ENCODE measurements around the gene CACNA2D3. TPM values are rescaled to one million over a fixed set of nuclear protein-coding genes. Genes with fewer than 3 reads are reported as not detected.

The CACNA2D3 gene
- total RNA-seq, 1 donor from 2014 or later = 21.2 TPM

DNA sequence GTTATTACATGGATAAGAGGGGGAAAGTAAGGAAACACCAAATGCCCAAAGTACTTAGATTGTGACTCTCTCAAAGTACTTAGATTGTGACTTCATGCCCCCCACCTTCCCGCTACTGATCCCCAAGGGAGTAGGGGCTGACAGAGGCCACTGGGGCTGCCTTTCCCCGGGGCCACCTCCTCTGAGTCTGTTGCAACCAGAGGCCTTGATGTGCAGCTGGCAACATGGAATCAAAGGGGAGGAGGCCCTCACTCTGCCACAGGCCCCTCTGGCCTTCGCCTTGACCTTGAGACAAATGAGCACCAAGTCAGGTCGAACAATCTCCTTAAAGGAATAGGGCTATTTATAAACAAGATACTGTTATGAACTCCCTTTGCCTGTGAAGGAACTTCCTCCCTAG is 743.0 kb downstream of the CACNA2D3 start:
- H3K4me1 ChIP-seq = peaks cover 14% of the 10 kb centered on the region
- H3K27me3 ChIP-seq (ENCODE audit: low read depth) = no peaks in the 10 kb centered on the region
- no peak for DNase-seq
- no peaks in the 10 kb centered on the region for H3K36me3 ChIP-seq
- no peak overlapping the region for H3K27ac ChIP-seq (replicated peaks)
- no peak overlapping the region for H3K4me3 ChIP-seq
- intact Hi-C loops (cut with micrococcal nuclease) = no loop called here
- no peaks in the 10 kb centered on the region for H3K9me3 ChIP-seq (replicated peaks)
- TF ChIP-seq, protein P1, sequence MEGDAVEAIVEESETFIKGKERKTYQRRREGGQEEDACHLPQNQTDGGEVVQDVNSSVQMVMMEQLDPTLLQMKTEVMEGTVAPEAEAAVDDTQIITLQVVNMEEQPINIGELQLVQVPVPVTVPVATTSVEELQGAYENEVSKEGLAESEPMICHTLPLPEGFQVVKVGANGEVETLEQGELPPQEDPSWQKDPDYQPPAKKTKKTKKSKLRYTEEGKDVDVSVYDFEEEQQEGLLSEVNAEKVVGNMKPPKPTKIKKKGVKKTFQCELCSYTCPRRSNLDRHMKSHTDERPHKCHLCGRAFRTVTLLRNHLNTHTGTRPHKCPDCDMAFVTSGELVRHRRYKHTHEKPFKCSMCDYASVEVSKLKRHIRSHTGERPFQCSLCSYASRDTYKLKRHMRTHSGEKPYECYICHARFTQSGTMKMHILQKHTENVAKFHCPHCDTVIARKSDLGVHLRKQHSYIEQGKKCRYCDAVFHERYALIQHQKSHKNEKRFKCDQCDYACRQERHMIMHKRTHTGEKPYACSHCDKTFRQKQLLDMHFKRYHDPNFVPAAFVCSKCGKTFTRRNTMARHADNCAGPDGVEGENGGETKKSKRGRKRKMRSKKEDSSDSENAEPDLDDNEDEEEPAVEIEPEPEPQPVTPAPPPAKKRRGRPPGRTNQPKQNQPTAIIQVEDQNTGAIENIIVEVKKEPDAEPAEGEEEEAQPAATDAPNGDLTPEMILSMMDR (IDR thresholded peaks at IDR 0.05; ENCODE audit: borderline replicate concordance) = no peak

DNA sequence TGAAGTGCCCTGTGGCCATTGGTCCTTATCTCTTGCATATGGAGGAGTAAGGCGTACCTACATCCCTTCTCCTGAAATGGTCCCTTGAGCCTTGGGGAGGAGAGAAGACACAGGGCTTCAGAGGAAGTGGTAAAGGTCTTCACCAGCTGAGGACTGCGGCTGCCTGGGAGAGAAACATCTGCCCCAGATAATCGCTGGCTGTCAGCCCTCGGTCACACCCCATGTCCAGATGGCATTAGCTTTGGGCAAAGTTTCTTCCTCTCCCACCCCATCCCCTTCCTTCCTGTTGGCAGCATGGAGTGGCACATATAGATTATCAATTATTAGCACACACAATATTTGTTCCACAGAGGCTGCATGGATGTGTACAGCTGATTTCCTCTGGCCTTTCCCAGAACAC is 743.9 kb downstream of the CACNA2D3 start:
- H3K4me3 ChIP-seq = no peak overlapping the region
- no peak overlapping the region for H3K27ac ChIP-seq (replicated peaks)
- no peaks in the 10 kb centered on the region for H3K36me3 ChIP-seq
- no peaks in the 10 kb centered on the region for H3K27me3 ChIP-seq (ENCODE audit: low read depth)
- TF ChIP-seq, protein P1 (IDR thresholded peaks at IDR 0.05; ENCODE audit: borderline replicate concordance) = no peak
- H3K9me3 ChIP-seq (replicated peaks) = no peaks in the 10 kb centered on the region
- intact Hi-C loops (cut with micrococcal nuclease) = no loop called here
- no peak for DNase-seq
- peaks cover 5% of the 10 kb centered on the region for H3K4me1 ChIP-seq

DNA sequence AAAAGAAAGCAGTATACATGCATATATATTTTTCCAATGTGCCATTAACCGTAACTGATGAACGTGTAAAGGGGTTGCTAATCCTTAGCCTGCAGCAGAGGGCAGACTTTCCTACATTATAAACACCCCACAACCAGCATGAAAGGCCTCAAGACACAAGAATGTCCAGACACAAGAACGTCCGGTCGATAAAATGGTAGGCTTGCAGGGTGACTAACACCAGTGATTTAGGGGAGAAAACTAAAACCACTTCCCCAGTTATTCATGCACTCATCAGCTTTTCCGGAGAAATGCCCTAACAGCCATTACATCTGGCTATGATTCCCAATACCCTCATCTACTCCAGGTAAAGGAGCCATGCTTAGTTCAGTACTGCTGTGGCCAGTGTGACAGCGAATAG is 748.1 kb downstream of the CACNA2D3 start:
- TF ChIP-seq, protein P1 (IDR thresholded peaks at IDR 0.05; ENCODE audit: borderline replicate concordance) = peak; percentile 60
- no peaks in the 10 kb centered on the region for H3K4me1 ChIP-seq
- intact Hi-C loops (cut with micrococcal nuclease) = no loop called here
- H3K4me3 ChIP-seq = no peak overlapping the region
- no peak overlapping the region for H3K27ac ChIP-seq (replicated peaks)
- peaks cover 3% of the 10 kb centered on the region for H3K36me3 ChIP-seq
- no peaks in the 10 kb centered on the region for H3K9me3 ChIP-seq (replicated peaks)
- DNase-seq = no peak
- no peaks in the 10 kb centered on the region for H3K27me3 ChIP-seq (ENCODE audit: low read depth)

DNA sequence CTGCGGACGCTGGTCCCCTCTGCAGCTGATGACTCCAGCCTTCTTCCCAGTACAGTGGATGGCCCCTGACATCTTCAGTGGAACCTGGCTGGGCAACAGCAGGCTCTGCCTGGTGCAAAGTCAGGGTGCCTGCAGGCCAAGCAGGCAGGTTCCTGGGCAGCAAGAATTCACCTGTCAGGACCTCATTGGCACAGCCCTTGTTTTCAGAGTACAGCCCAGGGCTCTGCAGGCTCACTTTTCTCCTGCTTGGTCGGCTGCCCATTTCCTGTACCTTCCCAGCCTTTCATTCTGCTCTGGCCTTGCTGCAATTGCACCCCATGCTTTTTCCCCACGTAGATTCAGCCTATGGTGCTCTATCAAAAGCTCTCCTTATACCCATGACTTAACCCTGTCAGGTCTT is 749.5 kb downstream of the CACNA2D3 start:
- DNase-seq = no peak
- TF ChIP-seq, protein P1 (IDR thresholded peaks at IDR 0.05; ENCODE audit: borderline replicate concordance) = no peak
- no peaks in the 10 kb centered on the region for H3K4me1 ChIP-seq
- no peak overlapping the region for H3K27ac ChIP-seq (replicated peaks)
- peaks cover 3% of the 10 kb centered on the region for H3K36me3 ChIP-seq
- H3K27me3 ChIP-seq (ENCODE audit: low read depth) = no peaks in the 10 kb centered on the region
- no peak overlapping the region for H3K4me3 ChIP-seq
- intact Hi-C loops (cut with micrococcal nuclease) = no loop called here
- H3K9me3 ChIP-seq (replicated peaks) = no peaks in the 10 kb centered on the region

DNA sequence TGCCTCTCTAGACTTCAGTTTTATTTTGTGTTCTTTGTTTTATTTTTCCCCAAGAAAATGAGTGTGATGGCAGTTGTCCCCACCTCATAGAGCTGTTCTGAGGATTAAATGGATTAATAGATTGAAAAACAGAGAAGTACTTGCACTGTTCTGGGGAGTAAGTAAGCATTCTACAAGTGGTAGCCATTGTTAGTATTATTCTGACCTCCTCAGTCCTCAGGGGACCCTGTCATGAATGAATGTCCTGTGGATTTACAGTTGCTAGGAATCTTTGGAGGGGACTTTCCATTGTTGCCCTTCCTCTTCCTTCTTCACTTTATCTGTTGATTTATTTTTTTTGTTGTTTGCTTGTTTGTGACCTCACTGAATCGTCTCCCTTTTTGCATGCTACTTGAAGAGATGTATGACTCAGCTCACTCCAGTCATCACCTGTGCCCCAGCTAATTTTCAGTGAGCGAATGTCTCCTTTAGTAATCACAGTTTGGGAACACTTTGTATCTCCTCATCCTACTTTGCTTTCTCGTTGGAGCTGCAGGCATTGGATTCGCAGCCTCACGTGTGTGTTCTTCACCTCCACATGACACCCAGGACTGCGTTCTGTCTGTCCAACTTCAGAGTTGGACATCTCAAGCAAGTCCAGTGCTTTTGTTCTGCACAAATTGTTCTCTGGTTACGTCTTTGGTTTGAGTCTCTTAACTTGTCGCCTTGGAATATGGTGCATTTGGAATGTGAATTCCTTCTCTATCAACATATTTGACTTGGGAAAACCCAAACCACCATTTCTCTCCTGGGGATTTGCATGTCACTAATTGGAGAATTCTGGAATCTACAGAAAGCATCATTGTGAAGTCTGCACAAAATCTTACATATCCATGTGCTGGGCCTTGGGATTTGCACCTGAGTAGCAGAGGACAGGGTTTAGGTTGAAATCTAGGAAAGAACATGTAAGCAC is 751.0 kb downstream of the CACNA2D3 start:
- Histone ChIP-seq H3K27ac (replicated peaks) (no peak overlapping the region), H3K27me3 (ENCODE audit: low read depth) (no peaks in the 10 kb centered on the region), H3K4me3 (no peak overlapping the region), H3K9me3 (replicated peaks) (no peaks in the 10 kb centered on the region), H3K4me1 (no peaks in the 10 kb centered on the region), H3K36me3 (peaks cover 3% of the 10 kb centered on the region)
- TF ChIP-seq, protein P1 (IDR thresholded peaks at IDR 0.05; ENCODE audit: borderline replicate concordance) = no peak
- DNase-seq = no peak
- intact Hi-C loops (cut with micrococcal nuclease) = no loop called here
